GM18498 (cell line): Measurements from ENCODE around the gene DNAJB8.

Source experiments
- ATAC-seq: cut with Tn5 transposase; IDR thresholded peaks from one replicate; pipeline ENCODE4 v1.9.1; 2021; ENCODE audit warnings: mild to moderate bottlenecking, moderate library complexity; ENCODE audit not compliant: unreplicated experiment

Gene DNAJB8

GRCh38 chr3:128494367-128494650, 27.6 kb upstream of the DNAJB8 start:
- no peak for ATAC-seq

- no peak for ATAC-seq
Observed at GRCh38 chr3:128493570-128494366, 27.1 kb upstream of the DNAJB8 start.

- no peak for ATAC-seq
Observed at GRCh38 chr3:128492671-128493569, 26.2 kb upstream of the DNAJB8 start, which contains the start of gene GATA2. Gene GATA2, minus strand, starts transcription at chr3:128493201. Its CDS starts 6,170 bp downstream, at chr3:128487031.

GRCh38 chr3:128491941-128492670, 25.4 kb upstream of the DNAJB8 start:
- no peak for ATAC-seq

GRCh38 chr3:128491691-128491940, 24.9 kb upstream of the DNAJB8 start:
- ATAC-seq: no peak

- ATAC-seq: no peak
Observed at GRCh38 chr3:128490915-128491690, 24.4 kb upstream of the DNAJB8 start.

GRCh38 chr3:128490650-128490914, 23.9 kb upstream of the DNAJB8 start:
- ATAC-seq: no peak

GRCh38 chr3:128489927-128490649, 23.4 kb upstream of the DNAJB8 start:
- no peak for ATAC-seq

- ATAC-seq: no peak
Observed at GRCh38 chr3:128489674-128489926, 22.9 kb upstream of the DNAJB8 start.

- no peak for ATAC-seq
Observed at GRCh38 chr3:128488991-128489673, 22.4 kb upstream of the DNAJB8 start.

GRCh38 chr3:128488636-128488990, 21.9 kb upstream of the DNAJB8 start:
- ATAC-seq: no peak

GRCh38 chr3:128487813-128488635, 21.3 kb upstream of the DNAJB8 start:
- no peak for ATAC-seq

GRCh38 chr3:128487538-128487812, 20.8 kb upstream of the DNAJB8 start:
- ATAC-seq: no peak

GRCh38 chr3:128486681-128487537, 20.2 kb upstream of the DNAJB8 start:
- no peak for ATAC-seq

- no peak for ATAC-seq
Observed at GRCh38 chr3:128486205-128486628, 19.5 kb upstream of the DNAJB8 start.

- no peak for ATAC-seq
Observed at GRCh38 chr3:128485282-128486204, 18.9 kb upstream of the DNAJB8 start.

- no peak for ATAC-seq
Observed at GRCh38 chr3:128484404-128485281, 18.0 kb upstream of the DNAJB8 start.
